Stimulated activated CD4-positive, alpha-beta T cell treated with anti-CD3 and anti-CD28 coated beads, Interleukin-1b, Interleukin-23, amount 100 ng/mL, for 1 hour (primary cell): ENCODE data around the gene CELF2.
A peak's percentile ranks its signal among the peaks of the same experiment; 100 is the strongest.
"Not testable (repeated sequence)": the region's sequence is repeated elsewhere in the genome, so short reads cannot be mapped to it uniquely, and the experiment has no call there.

ENCODE experiments used
- DNase-seq, 2 donors: peaks; one replicate each; pipeline ENCODE4 v3.0.0-alpha.2; 2020; ENCODE audit warnings: low read depth in 2 of 2

CELF2 gene

GRCh38 chr10:11017570-11018431 is at the start of gene CELF2:
CELF2 (plus strand) TSS chr10:11017872; CDS start chr10:11018090, 218 bp downstream.
- DNase-seq, result peak in 1 of 2 donors; percentile 24

GRCh38 chr10:10968257-10968588 is 49.4 kb upstream of the CELF2 start:
- DNase-seq, result no peak

GRCh38 chr10:10973310-10973709 is 44.4 kb upstream of the CELF2 start:
- DNase-seq, result no peak

GRCh38 chr10:10975647-10976046 is 42.0 kb upstream of the CELF2 start:
- DNase-seq, result no peak

- no peak for DNase-seq
Measured at GRCh38 chr10:10976652-10977051, 41.0 kb upstream of the CELF2 start.

GRCh38 chr10:10977226-10977956 is 40.3 kb upstream of the CELF2 start:
- DNase-seq, result no peak

- no peak for DNase-seq
Measured at GRCh38 chr10:10977978-10978377, 39.7 kb upstream of the CELF2 start.

- DNase-seq, result no peak
Measured at GRCh38 chr10:10985361-10985760, 32.3 kb upstream of the CELF2 start.

- DNase-seq, result no peak
Measured at GRCh38 chr10:10986606-10987005, 31.1 kb upstream of the CELF2 start.

GRCh38 chr10:10987111-10987510 is 30.6 kb upstream of the CELF2 start:
- DNase-seq, result no peak

GRCh38 chr10:10989669-10990068 is 28.0 kb upstream of the CELF2 start:
- DNase-seq, result no peak

- no peak for DNase-seq
Measured at GRCh38 chr10:10991144-10991543, 26.5 kb upstream of the CELF2 start.

GRCh38 chr10:10992072-10992471 is 25.6 kb upstream of the CELF2 start:
- no peak for DNase-seq

GRCh38 chr10:10992961-10993714 is 24.5 kb upstream of the CELF2 start:
- DNase-seq, result no peak

GRCh38 chr10:10993785-10994184 is 23.9 kb upstream of the CELF2 start:
- DNase-seq, result no peak

- no peak for DNase-seq
Measured at GRCh38 chr10:10994360-10994759, 23.3 kb upstream of the CELF2 start.

GRCh38 chr10:10995120-10995519 is 22.6 kb upstream of the CELF2 start:
- DNase-seq, result no peak

- no peak for DNase-seq
Measured at GRCh38 chr10:10996966-10997620, 20.6 kb upstream of the CELF2 start.

- DNase-seq, result not testable (repeated sequence)
Measured at GRCh38 chr10:10999501-10999900, 18.2 kb upstream of the CELF2 start.

GRCh38 chr10:11002485-11002884 is 15.2 kb upstream of the CELF2 start:
- DNase-seq, result no peak

GRCh38 chr10:11002916-11003315 is 14.8 kb upstream of the CELF2 start:
- no peak for DNase-seq

- DNase-seq, result no peak
Measured at GRCh38 chr10:11003679-11004078, 14.0 kb upstream of the CELF2 start.
